Muscle of leg (tissue), 11 donors: ENCODE data around the gene SPINK6. TPM values are rescaled to one million over a fixed set of nuclear protein-coding genes. Genes with fewer than 3 reads are reported as not detected.

Experiments used
- DNase-seq: peaks from one replicate; pipeline ENCODE4 v3.0.0; 2013
- H3K27ac ChIP-seq: one replicate; pipeline ENCODE4 v1.5.1; 2013; ENCODE audit warnings: mild to moderate bottlenecking, low read length, control low read depth
- H3K27me3 ChIP-seq: one replicate; pipeline ENCODE4 v1.6.1; 2013; ENCODE audit warnings: low read length; ENCODE audit not compliant: control insufficient read depth, insufficient read depth
- H3K36me3 ChIP-seq: one replicate; pipeline ENCODE4 v1.6.1; 2013; ENCODE audit warnings: low read length; ENCODE audit not compliant: control insufficient read depth, insufficient read depth
- H3K4me1 ChIP-seq: one replicate; pipeline ENCODE4 v1.6.1; 2013; ENCODE audit warnings: low read length; ENCODE audit not compliant: control insufficient read depth, insufficient read depth
- H3K4me3 ChIP-seq: one replicate; pipeline ENCODE4 v1.5.1; 2013; ENCODE audit warnings: low read length, control low read depth
- H3K9me3 ChIP-seq: replicated peaks from 2 replicates; pipeline ENCODE4 v1.6.1; 2013; ENCODE audit warnings: low read depth, low read length; ENCODE audit not compliant: control insufficient read depth
- WGBS: methylation state at CpG from one replicate; pipeline ENCODE4 v1.1.5; 2013; ENCODE audit warnings: missing lambda C conversion rate; ENCODE audit not compliant: insufficient coverage; 5-methylcytosine and 5-hydroxymethylcytosine counted together
- polyA plus RNA-seq, 8 donors: library from polyadenylated mRNA; unstranded; fragments of 120-200 nt; gene quantifications; one replicate each; pipeline versions ENCODE4 v1.2.1 to v1.2.3, GENCODE V29; 2013; ENCODE audit warnings: inconsistent platforms in 1 of 8, low replicate concordance in 1 of 8; ENCODE audit not compliant: insufficient read length in 8 of 8, insufficient read depth in 1 of 8
- total RNA-seq: library from RNA; stranded (reverse); fragments of 120-200 nt; gene quantifications from one replicate; pipeline ENCODE4 v1.2.4, GENCODE V29; 2013

Gene SPINK6
- total and polyA plus RNA-seq, 9 donors = not detected

GRCh38 chr5:148186248-148187003, 16.4 kb upstream of the SPINK6 start:
- Histone ChIP-seq H3K4me1 (no peaks in the 10 kb centered on the region), H3K27me3 (no peaks in the 10 kb centered on the region), H3K36me3 (no peaks in the 10 kb centered on the region), H3K4me3 (no peak overlapping the region), H3K9me3 (no peaks in the 10 kb centered on the region), H3K27ac (no peak overlapping the region)
- no CpG with 5 or more reads among the region's 3 CpGs for WGBS
- DNase-seq = peak; percentile 59

- no CpG with 5 or more reads among the region's 1 CpG for WGBS
- Histone ChIP-seq H3K4me3 (no peak overlapping the region), H3K9me3 (no peaks in the 10 kb centered on the region), H3K36me3 (no peaks in the 10 kb centered on the region), H3K27ac (no peak overlapping the region), H3K27me3 (no peaks in the 10 kb centered on the region), H3K4me1 (no peaks in the 10 kb centered on the region)
- no peak for DNase-seq
Measured at GRCh38 chr5:148191010-148191409, 11.8 kb upstream of the SPINK6 start.

- WGBS = no CpG with 5 or more reads among the region's 1 CpG
- no peaks in the 10 kb centered on the region for H3K27me3 ChIP-seq
- H3K9me3 ChIP-seq = no peaks in the 10 kb centered on the region
- H3K27ac ChIP-seq = no peak overlapping the region
- H3K4me3 ChIP-seq = no peak overlapping the region
- no peak for DNase-seq
- no peaks in the 10 kb centered on the region for H3K4me1 ChIP-seq
- H3K36me3 ChIP-seq = no peaks in the 10 kb centered on the region
Measured at GRCh38 chr5:148193202-148193601, 9.6 kb upstream of the SPINK6 start.

DNA sequence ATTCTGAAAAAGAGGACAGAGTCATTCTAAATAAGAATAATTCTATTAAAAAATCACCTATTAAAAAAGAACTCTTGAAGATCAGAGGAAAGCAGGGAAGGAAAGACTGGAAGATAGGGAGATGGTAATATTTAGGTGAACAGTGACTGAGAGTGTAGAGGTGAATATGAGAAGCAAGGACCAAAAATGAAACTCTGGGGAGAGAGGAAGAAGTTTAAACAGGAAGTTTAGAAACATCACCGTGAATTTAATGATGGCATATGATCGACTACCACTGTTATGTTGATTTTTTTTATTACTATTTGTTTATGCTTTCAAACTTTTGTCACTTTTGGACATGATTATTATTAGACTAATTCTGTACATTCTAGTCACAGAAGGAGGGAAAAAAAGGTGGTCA, 1.7 kb upstream of the SPINK6 start:
- no peaks in the 10 kb centered on the region for H3K4me1 ChIP-seq
- no peaks in the 10 kb centered on the region for H3K36me3 ChIP-seq
- DNase-seq = no peak
- H3K27ac ChIP-seq = no peak overlapping the region
- WGBS = no CpG with 5 or more reads among the region's 2 CpGs
- H3K9me3 ChIP-seq = no peaks in the 10 kb centered on the region
- H3K27me3 ChIP-seq = no peaks in the 10 kb centered on the region
- no peak overlapping the region for H3K4me3 ChIP-seq

GRCh38 chr5:148205044-148205806, 2.4 kb downstream of the SPINK6 start:
- WGBS = no CpG with 5 or more reads among the region's 4 CpGs
- H3K36me3 ChIP-seq = no peaks in the 10 kb centered on the region
- no peak overlapping the region for H3K4me3 ChIP-seq
- H3K4me1 ChIP-seq = no peaks in the 10 kb centered on the region
- DNase-seq = peak; percentile 27
- H3K27ac ChIP-seq = no peak overlapping the region
- H3K9me3 ChIP-seq = no peaks in the 10 kb centered on the region
- H3K27me3 ChIP-seq = no peaks in the 10 kb centered on the region

DNA sequence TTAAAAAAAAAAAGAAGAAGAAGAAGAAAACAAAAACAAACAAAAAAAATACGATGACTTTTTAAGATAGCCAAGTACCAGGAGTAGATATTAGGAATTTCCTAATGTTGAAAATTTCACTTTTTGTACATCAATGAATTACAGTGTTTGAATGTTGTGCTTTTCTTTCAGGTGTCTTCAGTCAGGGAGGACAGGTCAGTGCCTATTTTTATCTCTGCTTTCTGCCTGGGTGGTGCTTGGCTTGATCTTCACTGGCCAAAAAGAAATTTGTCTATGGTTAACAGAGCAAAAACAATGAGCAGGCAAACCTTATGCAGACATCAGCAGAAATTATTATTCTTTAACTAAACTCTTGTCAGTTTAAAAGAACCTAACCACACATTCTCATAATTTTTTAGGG, 3.0 kb downstream of the SPINK6 start:
- WGBS = no CpG with 5 or more reads among the region's 1 CpG

GRCh38 chr5:148206620-148207019, 3.8 kb downstream of the SPINK6 start:
- WGBS = no CpG with 5 or more reads among the region's 1 CpG
- DNase-seq = no peak
- Histone ChIP-seq H3K27ac (no peak overlapping the region), H3K4me3 (no peak overlapping the region), H3K27me3 (no peaks in the 10 kb centered on the region), H3K4me1 (no peaks in the 10 kb centered on the region), H3K36me3 (no peaks in the 10 kb centered on the region), H3K9me3 (no peaks in the 10 kb centered on the region)

More for the DNA sequence above, 3.0 kb downstream of the SPINK6 start:
- Histone ChIP-seq H3K36me3 (no peaks in the 10 kb centered on the region), H3K9me3 (no peaks in the 10 kb centered on the region), H3K4me3 (no peak overlapping the region), H3K27me3 (no peaks in the 10 kb centered on the region), H3K4me1 (no peaks in the 10 kb centered on the region), H3K27ac (no peak overlapping the region)
- no peak for DNase-seq

DNA sequence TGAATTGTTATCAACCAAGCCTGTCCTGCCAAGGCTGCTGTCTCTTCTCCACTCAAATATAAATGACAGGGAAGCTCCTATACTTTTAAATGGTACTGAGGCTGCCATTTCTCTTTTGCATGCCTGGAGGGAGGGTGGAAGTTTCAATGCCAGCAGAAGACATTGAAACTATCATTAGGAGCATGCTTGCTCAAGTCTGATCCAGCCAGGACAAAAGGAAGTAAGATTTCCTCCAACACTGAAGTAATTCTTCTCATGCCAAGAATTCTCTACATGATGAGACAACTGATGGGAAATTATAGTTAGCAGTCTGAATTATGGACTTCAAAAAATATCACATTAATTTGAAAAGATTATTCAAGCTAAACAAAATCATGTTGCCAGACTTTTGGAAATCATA, 5.4 kb downstream of the SPINK6 start:
- Histone ChIP-seq H3K4me1 (no peaks in the 10 kb centered on the region), H3K27ac (no peak overlapping the region)

GRCh38 chr5:148209151-148209770, 6.4 kb downstream of the SPINK6 start:
- peak; percentile 15 for DNase-seq
- H3K9me3 ChIP-seq = no peaks in the 10 kb centered on the region
- H3K27ac ChIP-seq = no peak overlapping the region
- no peak overlapping the region for H3K4me3 ChIP-seq
- no peaks in the 10 kb centered on the region for H3K4me1 ChIP-seq
- no peaks in the 10 kb centered on the region for H3K36me3 ChIP-seq
- H3K27me3 ChIP-seq = no peaks in the 10 kb centered on the region
- WGBS = no CpG with 5 or more reads among the region's 3 CpGs

More for the DNA sequence above, 5.4 kb downstream of the SPINK6 start:
- Histone ChIP-seq H3K4me3 (no peak overlapping the region), H3K27me3 (no peaks in the 10 kb centered on the region), H3K36me3 (no peaks in the 10 kb centered on the region), H3K9me3 (no peaks in the 10 kb centered on the region)
- no peak for DNase-seq

GRCh38 chr5:148214665-148215185, 11.9 kb downstream of the SPINK6 start:
- WGBS = no CpG with 5 or more reads among the region's 1 CpG
- no peaks in the 10 kb centered on the region for H3K9me3 ChIP-seq
- H3K27ac ChIP-seq = no peak overlapping the region
- peak; percentile 51 for DNase-seq
- H3K4me3 ChIP-seq = no peak overlapping the region
- no peaks in the 10 kb centered on the region for H3K36me3 ChIP-seq
- H3K4me1 ChIP-seq = no peaks in the 10 kb centered on the region
- H3K27me3 ChIP-seq = no peaks in the 10 kb centered on the region
